Measurements from ENCODE around the gene RP9. TPM values are rescaled to one million over a fixed set of nuclear protein-coding genes. Genes with fewer than 3 reads are reported as not detected.

RP9 gene
- total and polyA plus RNA-seq, 9 of the 15 experiments (the other 6 are each of a cell fraction or from before 2014, with no cell fraction given), result 10.7 to 44.8 (median 33.4) TPM

DNA sequence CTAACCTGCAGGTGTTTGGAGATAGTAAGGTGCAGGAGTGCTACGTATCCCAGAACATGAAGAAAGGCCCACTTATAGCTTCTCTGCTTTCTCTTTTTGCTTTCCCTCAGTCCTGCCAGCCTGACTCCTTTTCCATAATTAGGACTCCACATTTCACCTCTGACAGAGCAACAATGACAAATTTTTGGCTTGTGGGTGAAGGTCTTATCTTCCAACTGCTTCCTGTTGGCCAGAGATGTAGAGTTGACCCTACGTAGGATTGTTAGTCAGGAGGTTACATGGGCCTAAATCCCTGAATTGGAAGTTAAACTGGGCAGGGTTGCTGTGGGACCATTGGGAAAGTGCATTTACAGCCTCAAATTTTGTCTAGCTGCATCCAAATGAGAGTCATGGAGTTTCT, 21.3 kb downstream of the RP9 start (continued):
- no peak for TF ChIP-seq NR2C2 (CRISPR knock-in tag; IDR thresholded peaks at IDR 0.05)
- TF ChIP-seq NR2C2 (tag; IDR thresholded peaks at IDR 0.05), result peak; percentile 52; the same call in 1 of the 2 replicates
- TF ChIP-seq ZNF263 (CRISPR knock-in tag; IDR thresholded peaks at IDR 0.05; ENCODE audit: borderline replicate concordance), result no peak
- TF ChIP-seq, protein P1, sequence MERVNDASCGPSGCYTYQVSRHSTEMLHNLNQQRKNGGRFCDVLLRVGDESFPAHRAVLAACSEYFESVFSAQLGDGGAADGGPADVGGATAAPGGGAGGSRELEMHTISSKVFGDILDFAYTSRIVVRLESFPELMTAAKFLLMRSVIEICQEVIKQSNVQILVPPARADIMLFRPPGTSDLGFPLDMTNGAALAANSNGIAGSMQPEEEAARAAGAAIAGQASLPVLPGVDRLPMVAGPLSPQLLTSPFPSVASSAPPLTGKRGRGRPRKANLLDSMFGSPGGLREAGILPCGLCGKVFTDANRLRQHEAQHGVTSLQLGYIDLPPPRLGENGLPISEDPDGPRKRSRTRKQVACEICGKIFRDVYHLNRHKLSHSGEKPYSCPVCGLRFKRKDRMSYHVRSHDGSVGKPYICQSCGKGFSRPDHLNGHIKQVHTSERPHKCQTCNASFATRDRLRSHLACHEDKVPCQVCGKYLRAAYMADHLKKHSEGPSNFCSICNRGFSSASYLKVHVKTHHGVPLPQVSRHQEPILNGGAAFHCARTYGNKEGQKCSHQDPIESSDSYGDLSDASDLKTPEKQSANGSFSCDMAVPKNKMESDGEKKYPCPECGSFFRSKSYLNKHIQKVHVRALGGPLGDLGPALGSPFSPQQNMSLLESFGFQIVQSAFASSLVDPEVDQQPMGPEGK (CRISPR knock-in tag; IDR thresholded peaks at IDR 0.05; ENCODE audit: borderline replicate concordance), result no peak
- TF ChIP-seq FOXA3 (CRISPR knock-in tag; conservative IDR thresholded peaks at IDR 0.05 in 1 of 2, IDR thresholded peaks at IDR 0.05 in 1 of 2), result no peak
- no peak for TF ChIP-seq FIP1L1 (IDR thresholded peaks at IDR 0.05; ENCODE audit: low read depth, low read length, poor library complexity, severe bottlenecking)
- TF ChIP-seq CHD4 (IDR thresholded peaks at IDR 0.05; ENCODE audit: insufficient read depth, insufficient replicate concordance, low read depth, low read length, poor library complexity, severe bottlenecking), result no peak
- 0 out of 2 replicates have a peak, but pooled peaks have one; percentile 13 for TF ChIP-seq CREM (IDR thresholded peaks at IDR 0.05; ENCODE audit: low read depth)
- TF ChIP-seq GABPA (tag; conservative IDR thresholded peaks at IDR 0.05; ENCODE audit: low read depth), result 0 out of 2 replicates have a peak, but pooled peaks have one; percentile 17
- TF ChIP-seq NUFIP1 (IDR thresholded peaks at IDR 0.05; ENCODE audit: partially characterized antibody), result no peak
- TF ChIP-seq SMAD1 (IDR thresholded peaks at IDR 0.05; ENCODE audit: low read depth, low read length, partially characterized antibody), result no peak
- TF ChIP-seq NBN (IDR thresholded peaks at IDR 0.05; ENCODE audit: low read depth), result no peak
- TF ChIP-seq PHB (CRISPR knock-in tag; IDR thresholded peaks at IDR 0.05), result no peak
- peak; percentile 17; the same call in 1 of the 2 replicates for TF ChIP-seq ARID1B (IDR thresholded peaks at IDR 0.05)
- TF ChIP-seq, protein P2, sequence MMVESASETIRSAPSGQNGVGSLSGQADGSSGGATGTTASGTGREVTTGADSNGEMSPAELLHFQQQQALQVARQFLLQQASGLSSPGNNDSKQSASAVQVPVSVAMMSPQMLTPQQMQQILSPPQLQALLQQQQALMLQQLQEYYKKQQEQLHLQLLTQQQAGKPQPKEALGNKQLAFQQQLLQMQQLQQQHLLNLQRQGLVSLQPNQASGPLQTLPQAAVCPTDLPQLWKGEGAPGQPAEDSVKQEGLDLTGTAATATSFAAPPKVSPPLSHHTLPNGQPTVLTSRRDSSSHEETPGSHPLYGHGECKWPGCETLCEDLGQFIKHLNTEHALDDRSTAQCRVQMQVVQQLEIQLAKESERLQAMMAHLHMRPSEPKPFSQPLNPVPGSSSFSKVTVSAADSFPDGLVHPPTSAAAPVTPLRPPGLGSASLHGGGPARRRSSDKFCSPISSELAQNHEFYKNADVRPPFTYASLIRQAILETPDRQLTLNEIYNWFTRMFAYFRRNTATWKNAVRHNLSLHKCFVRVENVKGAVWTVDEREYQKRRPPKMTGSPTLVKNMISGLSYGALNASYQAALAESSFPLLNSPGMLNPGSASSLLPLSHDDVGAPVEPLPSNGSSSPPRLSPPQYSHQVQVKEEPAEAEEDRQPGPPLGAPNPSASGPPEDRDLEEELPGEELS (CRISPR knock-in tag; IDR thresholded peaks at IDR 0.05; ENCODE audit: borderline replicate concordance), result no peak
- TF ChIP-seq ZNF134 (CRISPR knock-in tag; conservative IDR thresholded peaks at IDR 0.05), result no peak
- no peak for TF ChIP-seq DPF2 (IDR thresholded peaks at IDR 0.05)
- TF ChIP-seq, protein P3, sequence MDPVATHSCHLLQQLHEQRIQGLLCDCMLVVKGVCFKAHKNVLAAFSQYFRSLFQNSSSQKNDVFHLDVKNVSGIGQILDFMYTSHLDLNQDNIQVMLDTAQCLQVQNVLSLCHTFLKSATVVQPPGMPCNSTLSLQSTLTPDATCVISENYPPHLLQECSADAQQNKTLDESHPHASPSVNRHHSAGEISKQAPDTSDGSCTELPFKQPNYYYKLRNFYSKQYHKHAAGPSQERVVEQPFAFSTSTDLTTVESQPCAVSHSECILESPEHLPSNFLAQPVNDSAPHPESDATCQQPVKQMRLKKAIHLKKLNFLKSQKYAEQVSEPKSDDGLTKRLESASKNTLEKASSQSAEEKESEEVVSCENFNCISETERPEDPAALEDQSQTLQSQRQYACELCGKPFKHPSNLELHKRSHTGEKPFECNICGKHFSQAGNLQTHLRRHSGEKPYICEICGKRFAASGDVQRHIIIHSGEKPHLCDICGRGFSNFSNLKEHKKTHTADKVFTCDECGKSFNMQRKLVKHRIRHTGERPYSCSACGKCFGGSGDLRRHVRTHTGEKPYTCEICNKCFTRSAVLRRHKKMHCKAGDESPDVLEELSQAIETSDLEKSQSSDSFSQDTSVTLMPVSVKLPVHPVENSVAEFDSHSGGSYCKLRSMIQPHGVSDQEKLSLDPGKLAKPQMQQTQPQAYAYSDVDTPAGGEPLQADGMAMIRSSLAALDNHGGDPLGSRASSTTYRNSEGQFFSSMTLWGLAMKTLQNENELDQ (CRISPR knock-in tag; IDR thresholded peaks at IDR 0.05; ENCODE audit: borderline replicate concordance), result no peak
- no peak for TF ChIP-seq SNRNP70 (optimal IDR thresholded peaks at IDR 0.05; ENCODE audit: low read depth, low read length)
- no peak for TF ChIP-seq RFX1 (IDR thresholded peaks at IDR 0.05)
- TF ChIP-seq ZNF184 (CRISPR knock-in tag; IDR thresholded peaks at IDR 0.05), result no peak
- TF ChIP-seq RUNX1 (IDR thresholded peaks at IDR 0.05; ENCODE audit: low read depth), result no peak
- TF ChIP-seq TFAM (CRISPR knock-in tag; conservative IDR thresholded peaks at IDR 0.05), result no peak
- TF ChIP-seq GATAD2A (IDR thresholded peaks at IDR 0.05), result no peak
